Sciatic nerve (tissue), 1 donor: ENCODE measurements around the gene OR52R1. TPM values are rescaled to one million over a fixed set of nuclear protein-coding genes. Genes with fewer than 3 reads are reported as not detected.

Experiments
- total RNA-seq: library from RNA; stranded (reverse); fragmentation: NEBNext Ultra II Directional; extraction: Animal tissue kit (Norgen Biotek cat#: 25700); gene quantifications from one replicate; pipeline ENCODE4 v1.2.1, GENCODE V29; 2021
- donor health status: DM: no; HTN: no; CAD: no.

OR52R1 gene
- total RNA-seq, 1 donor from 2014 or later: not detected

Other genes starting within 250 kb of the OR52R1 start
- gene OR52I2, start 222.6 kb downstream of the OR52R1 start, total RNA-seq: not detected
- 0.13 TPM for gene OR52I1, start 210.3 kb downstream of the OR52R1 start, total RNA-seq
- 14.2 TPM for gene TRIM68, start 196.1 kb downstream of the OR52R1 start, total RNA-seq
- gene OR51D1, start 166.9 kb downstream of the OR52R1 start, total RNA-seq: not detected
- gene OR51E1, start 160.4 kb downstream of the OR52R1 start, total RNA-seq: 1.4 TPM
- 0.45 TPM for gene OR51E2, start 106.5 kb downstream of the OR52R1 start, total RNA-seq
- not detected for gene MMP26, start 99.6 kb downstream of the OR52R1 start, total RNA-seq
- gene OR51F1, start 34.4 kb downstream of the OR52R1 start, total RNA-seq: not detected
- not detected for gene OR51F2, start 16.9 kb upstream of the OR52R1 start, total RNA-seq
- gene OR51S1, start 44.8 kb upstream of the OR52R1 start, total RNA-seq: not detected
- gene OR51T1, start 77.5 kb upstream of the OR52R1 start, total RNA-seq: not detected
- gene OR51A7, start 99.4 kb upstream of the OR52R1 start, total RNA-seq: not detected
- gene OR51G2, start 115.0 kb upstream of the OR52R1 start, total RNA-seq: not detected
- not detected for gene OR51G1, start 120.0 kb upstream of the OR52R1 start, total RNA-seq
- gene OR51A4, start 143.2 kb upstream of the OR52R1 start, total RNA-seq: not detected
- gene OR51A2, start 151.3 kb upstream of the OR52R1 start, total RNA-seq: not detected
- not detected for gene OR51L1, start 190.5 kb upstream of the OR52R1 start, total RNA-seq
- gene OR52J3, start 242.1 kb upstream of the OR52R1 start, total RNA-seq: not detected